HepG2 (cell line): ENCODE results near the gene CAMK2G. TPM values are rescaled to one million over a fixed set of nuclear protein-coding genes. Genes with fewer than 3 reads are reported as not detected.

Experiments
- CHD2 ChIP-seq: IDR thresholded peaks from 2 replicates; pipeline ENCODE4 v1.6.1; 2011; ENCODE audit warnings: low read depth, low read length, improper control_type of control experiment
- HNF4G ChIP-seq, 2 experiments: sonication (generic) in 1 of 2; formaldehyde crosslinking in 1 of 2; IDR thresholded peaks; 2 replicates each; pipeline versions ENCODE4 v1.4.0 to v1.6.1; 2011 to 2020; ENCODE audit warnings: borderline replicate concordance in 2 of 2, low read depth in 2 of 2, mild to moderate bottlenecking in 2 of 2, low read length in 1 of 2, missing genetic modification reagents in 1 of 2, moderate library complexity in 1 of 2
- ISX ChIP-seq: sonication (generic); formaldehyde crosslinking; conservative IDR thresholded peaks from 2 replicates; pipeline ENCODE4 v1.5.0; 2020; ENCODE audit warnings: missing genetic modification reagents
- NCOA2 ChIP-seq: sonication (generic); formaldehyde crosslinking; IDR thresholded peaks from 2 replicates; pipeline ENCODE4 v1.8.0; 2022; ENCODE audit warnings: inconsistent platforms
- POLR2G ChIP-seq: fragments of 200-400 bp; formaldehyde crosslinking; IDR thresholded peaks from 2 replicates; pipeline ENCODE4 v1.6.1; 2018; ENCODE audit warnings: mild to moderate bottlenecking, low read depth, low read length, moderate library complexity
- RXRA ChIP-seq: sonication (generic); formaldehyde crosslinking; IDR thresholded peaks from 2 replicates; pipeline ENCODE4 v1.5.1; 2020; ENCODE audit warnings: missing genetic modification reagents
- SALL1 ChIP-seq: sonication (generic); formaldehyde crosslinking; IDR thresholded peaks from 2 replicates; pipeline ENCODE4 v1.8.0; 2022; ENCODE audit warnings: mild to moderate bottlenecking, missing genetic modification reagents
- ZNF124 ChIP-seq: sonication (generic); formaldehyde crosslinking; IDR thresholded peaks from 2 replicates; pipeline ENCODE4 v1.4.0; 2020; ENCODE audit warnings: missing genetic modification reagents
- ZNF24 ChIP-seq: fragments of 450-650 bp; IDR thresholded peaks from 2 replicates; pipeline ENCODE4 v1.6.1; 2017; ENCODE audit warnings: antibody characterized with exemption, mild to moderate bottlenecking
- ZNF329 ChIP-seq: sonication (generic); formaldehyde crosslinking; IDR thresholded peaks from 2 replicates; pipeline ENCODE4 v1.9.0; 2021; ENCODE audit warnings: low read depth, mild to moderate bottlenecking, missing genetic modification reagents
- ZNF510 ChIP-seq: sonication (generic); formaldehyde crosslinking; IDR thresholded peaks from 2 replicates; pipeline ENCODE4 v1.4.0; 2020; ENCODE audit warnings: low read depth, mild to moderate bottlenecking, missing genetic modification reagents
- polyA plus RNA-seq, 8 experiments: library from polyadenylated mRNA; depleted of rRNA in 3 of 8; stranded (reverse) in 7 of 8; unstranded in 1 of 8; fragments of >200 nt; fragmentation: Illumina TruSeq in 4 of 8; extraction: Trizol in 4 of 8; gene quantifications; 2 replicates each; pipeline versions ENCODE4 v1.2.1 to v1.2.3, GENCODE V29; 2011 to 2016; ENCODE audit warnings: low read depth in 4 of 8, missing spikeins in 1 of 8, mixed read lengths in 1 of 8; ENCODE audit not compliant: insufficient read depth in 1 of 8
- total RNA-seq, 5 experiments: library from RNA; depleted of rRNA; stranded (reverse); fragments of >200 nt; fragmentation: Illumina TruSeq; extraction: Trizol; gene quantifications; 2 replicates each; pipeline ENCODE4 v1.2.3, GENCODE V29; 2016; ENCODE audit warnings: low read depth in 1 of 5
- TF ChIP-seq, protein P1 (sequence below): sonication (generic); formaldehyde crosslinking; IDR thresholded peaks from 2 replicates; pipeline ENCODE4 v1.8.1; 2022; ENCODE audit warnings: mild to moderate bottlenecking, missing genetic modification reagents
- TF ChIP-seq, protein P2 (sequence below): IDR thresholded peaks from 2 replicates; pipeline ENCODE4 v1.6.1; 2016; ENCODE audit warnings: low read depth, borderline replicate concordance
- TF ChIP-seq, protein P3 (sequence below): sonication (generic); formaldehyde crosslinking; IDR thresholded peaks from 2 replicates; pipeline ENCODE4 v1.5.1; 2020; ENCODE audit warnings: missing genetic modification reagents, mild to moderate bottlenecking, borderline replicate concordance
- TF ChIP-seq, protein P4 (sequence below): sonication (generic); formaldehyde crosslinking; IDR thresholded peaks from 2 replicates; pipeline ENCODE4 v1.4.0; 2020; ENCODE audit warnings: missing genetic modification reagents
- TF ChIP-seq, protein P5 (sequence below): sonication (generic); formaldehyde crosslinking; IDR thresholded peaks from 2 replicates; pipeline ENCODE4; 2020; ENCODE audit warnings: missing genetic modification reagents, mild to moderate bottlenecking, borderline replicate concordance
- TF ChIP-seq, protein P6 (sequence below): sonication (generic); formaldehyde crosslinking; IDR thresholded peaks from 2 replicates; pipeline ENCODE4 v1.5.1; 2020; ENCODE audit warnings: missing genetic modification reagents, mild to moderate bottlenecking, borderline replicate concordance
- TF ChIP-seq, protein P7 (sequence below): sonication (generic); formaldehyde crosslinking; IDR thresholded peaks from 2 replicates; pipeline ENCODE4 v1.8.0; 2022; ENCODE audit warnings: missing genetic modification reagents, low read depth, mild to moderate bottlenecking, borderline replicate concordance

The CAMK2G gene
- total and polyA plus RNA-seq, 2 of the 13 experiments (the other 11 are each of a cell fraction or from before 2014, with no cell fraction given), result 15.9 to 18.8 TPM

DNA sequence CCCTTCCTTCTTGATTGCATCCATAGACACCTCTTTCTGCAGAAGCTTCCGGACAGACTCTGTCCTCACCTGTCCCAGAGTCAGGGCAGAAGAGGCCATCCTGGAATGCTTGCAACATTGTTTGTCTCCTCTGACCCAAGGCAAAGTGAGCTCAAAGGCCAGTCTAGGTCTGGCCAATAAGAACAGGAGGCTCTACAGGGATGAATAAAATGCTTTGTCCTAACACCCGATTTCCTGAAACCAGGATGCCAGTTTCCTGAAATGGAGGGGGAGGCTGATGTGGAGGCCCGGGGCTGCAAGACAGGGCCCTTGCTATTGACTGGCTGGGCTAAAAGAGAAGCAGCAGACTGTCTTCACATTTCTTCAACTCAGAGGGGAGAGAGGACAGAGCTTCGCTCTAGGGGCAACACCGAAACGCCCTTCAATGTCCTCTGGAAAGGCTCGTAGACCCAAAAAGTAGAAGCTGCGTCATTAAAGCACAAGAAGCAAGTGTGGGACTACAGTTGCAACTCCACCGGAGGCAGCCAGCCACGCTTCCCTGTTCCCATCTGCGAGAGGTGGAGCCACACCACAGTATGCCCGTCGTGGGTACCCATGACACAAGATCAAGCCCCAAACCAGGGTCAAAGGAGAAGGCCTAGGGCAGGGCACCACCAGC lies 33.8 kb downstream of the CAMK2G start (continued):
- TF ChIP-seq, protein P1, sequence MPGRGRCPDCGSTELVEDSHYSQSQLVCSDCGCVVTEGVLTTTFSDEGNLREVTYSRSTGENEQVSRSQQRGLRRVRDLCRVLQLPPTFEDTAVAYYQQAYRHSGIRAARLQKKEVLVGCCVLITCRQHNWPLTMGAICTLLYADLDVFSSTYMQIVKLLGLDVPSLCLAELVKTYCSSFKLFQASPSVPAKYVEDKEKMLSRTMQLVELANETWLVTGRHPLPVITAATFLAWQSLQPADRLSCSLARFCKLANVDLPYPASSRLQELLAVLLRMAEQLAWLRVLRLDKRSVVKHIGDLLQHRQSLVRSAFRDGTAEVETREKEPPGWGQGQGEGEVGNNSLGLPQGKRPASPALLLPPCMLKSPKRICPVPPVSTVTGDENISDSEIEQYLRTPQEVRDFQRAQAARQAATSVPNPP, result no peak; the same call in 1 of the 2 replicates
- TF ChIP-seq, protein P2, sequence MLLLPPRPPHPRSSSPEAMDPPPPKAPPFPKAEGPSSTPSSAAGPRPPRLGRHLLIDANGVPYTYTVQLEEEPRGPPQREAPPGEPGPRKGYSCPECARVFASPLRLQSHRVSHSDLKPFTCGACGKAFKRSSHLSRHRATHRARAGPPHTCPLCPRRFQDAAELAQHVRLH (CRISPR knock-in tag), result no peak
- TF ChIP-seq NCOA2 (CRISPR knock-in tag) (peak; percentile 95), RXRA (CRISPR knock-in tag) (peak; percentile 94), CHD2 (no peak), ISX (CRISPR knock-in tag) (no peak), POLR2G (peak; percentile 92), HNF4G (IDR thresholded peaks at IDR 0.05; ENCODE audit: borderline replicate concordance, low read depth, low read length) (peak; percentile 94), HNF4G (CRISPR knock-in tag; IDR thresholded peaks at IDR 0.05; ENCODE audit: borderline replicate concordance, low read depth) (peak; percentile 85; the same call in 1 of the 2 replicates), ZNF510 (no peak), SALL1 (CRISPR knock-in tag) (peak; percentile 34), ZNF124 (CRISPR knock-in tag) (peak; percentile 55), ZNF329 (CRISPR knock-in tag) (no peak), ZNF24 (no peak)
- TF ChIP-seq, protein P3, sequence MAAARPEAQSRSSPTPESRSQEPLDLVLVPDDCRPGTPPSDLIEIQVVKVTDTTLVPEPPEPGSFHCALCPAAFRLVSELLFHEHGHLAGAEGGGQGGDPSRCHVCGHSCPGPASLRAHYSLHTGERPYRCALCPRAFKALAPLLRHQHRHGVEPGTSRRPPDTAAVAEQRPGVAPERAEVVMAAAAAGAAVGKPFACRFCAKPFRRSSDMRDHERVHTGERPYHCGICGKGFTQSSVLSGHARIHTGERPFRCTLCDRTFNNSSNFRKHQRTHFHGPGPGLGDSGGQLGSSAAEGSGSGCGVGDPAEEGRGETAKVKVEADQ, result peak; percentile 50; the same call in 1 of the 2 replicates
- TF ChIP-seq, protein P4, sequence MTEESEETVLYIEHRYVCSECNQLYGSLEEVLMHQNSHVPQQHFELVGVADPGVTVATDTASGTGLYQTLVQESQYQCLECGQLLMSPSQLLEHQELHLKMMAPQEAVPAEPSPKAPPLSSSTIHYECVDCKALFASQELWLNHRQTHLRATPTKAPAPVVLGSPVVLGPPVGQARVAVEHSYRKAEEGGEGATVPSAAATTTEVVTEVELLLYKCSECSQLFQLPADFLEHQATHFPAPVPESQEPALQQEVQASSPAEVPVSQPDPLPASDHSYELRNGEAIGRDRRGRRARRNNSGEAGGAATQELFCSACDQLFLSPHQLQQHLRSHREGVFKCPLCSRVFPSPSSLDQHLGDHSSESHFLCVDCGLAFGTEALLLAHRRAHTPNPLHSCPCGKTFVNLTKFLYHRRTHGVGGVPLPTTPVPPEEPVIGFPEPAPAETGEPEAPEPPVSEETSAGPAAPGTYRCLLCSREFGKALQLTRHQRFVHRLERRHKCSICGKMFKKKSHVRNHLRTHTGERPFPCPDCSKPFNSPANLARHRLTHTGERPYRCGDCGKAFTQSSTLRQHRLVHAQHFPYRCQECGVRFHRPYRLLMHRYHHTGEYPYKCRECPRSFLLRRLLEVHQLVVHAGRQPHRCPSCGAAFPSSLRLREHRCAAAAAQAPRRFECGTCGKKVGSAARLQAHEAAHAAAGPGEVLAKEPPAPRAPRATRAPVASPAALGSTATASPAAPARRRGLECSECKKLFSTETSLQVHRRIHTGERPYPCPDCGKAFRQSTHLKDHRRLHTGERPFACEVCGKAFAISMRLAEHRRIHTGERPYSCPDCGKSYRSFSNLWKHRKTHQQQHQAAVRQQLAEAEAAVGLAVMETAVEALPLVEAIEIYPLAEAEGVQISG (CRISPR knock-in tag), result peak; percentile 78
- TF ChIP-seq, protein P5, sequence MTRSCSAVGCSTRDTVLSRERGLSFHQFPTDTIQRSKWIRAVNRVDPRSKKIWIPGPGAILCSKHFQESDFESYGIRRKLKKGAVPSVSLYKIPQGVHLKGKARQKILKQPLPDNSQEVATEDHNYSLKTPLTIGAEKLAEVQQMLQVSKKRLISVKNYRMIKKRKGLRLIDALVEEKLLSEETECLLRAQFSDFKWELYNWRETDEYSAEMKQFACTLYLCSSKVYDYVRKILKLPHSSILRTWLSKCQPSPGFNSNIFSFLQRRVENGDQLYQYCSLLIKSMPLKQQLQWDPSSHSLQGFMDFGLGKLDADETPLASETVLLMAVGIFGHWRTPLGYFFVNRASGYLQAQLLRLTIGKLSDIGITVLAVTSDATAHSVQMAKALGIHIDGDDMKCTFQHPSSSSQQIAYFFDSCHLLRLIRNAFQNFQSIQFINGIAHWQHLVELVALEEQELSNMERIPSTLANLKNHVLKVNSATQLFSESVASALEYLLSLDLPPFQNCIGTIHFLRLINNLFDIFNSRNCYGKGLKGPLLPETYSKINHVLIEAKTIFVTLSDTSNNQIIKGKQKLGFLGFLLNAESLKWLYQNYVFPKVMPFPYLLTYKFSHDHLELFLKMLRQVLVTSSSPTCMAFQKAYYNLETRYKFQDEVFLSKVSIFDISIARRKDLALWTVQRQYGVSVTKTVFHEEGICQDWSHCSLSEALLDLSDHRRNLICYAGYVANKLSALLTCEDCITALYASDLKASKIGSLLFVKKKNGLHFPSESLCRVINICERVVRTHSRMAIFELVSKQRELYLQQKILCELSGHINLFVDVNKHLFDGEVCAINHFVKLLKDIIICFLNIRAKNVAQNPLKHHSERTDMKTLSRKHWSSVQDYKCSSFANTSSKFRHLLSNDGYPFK, result peak; percentile 49; the same call in 1 of the 2 replicates
- TF ChIP-seq, protein P6, sequence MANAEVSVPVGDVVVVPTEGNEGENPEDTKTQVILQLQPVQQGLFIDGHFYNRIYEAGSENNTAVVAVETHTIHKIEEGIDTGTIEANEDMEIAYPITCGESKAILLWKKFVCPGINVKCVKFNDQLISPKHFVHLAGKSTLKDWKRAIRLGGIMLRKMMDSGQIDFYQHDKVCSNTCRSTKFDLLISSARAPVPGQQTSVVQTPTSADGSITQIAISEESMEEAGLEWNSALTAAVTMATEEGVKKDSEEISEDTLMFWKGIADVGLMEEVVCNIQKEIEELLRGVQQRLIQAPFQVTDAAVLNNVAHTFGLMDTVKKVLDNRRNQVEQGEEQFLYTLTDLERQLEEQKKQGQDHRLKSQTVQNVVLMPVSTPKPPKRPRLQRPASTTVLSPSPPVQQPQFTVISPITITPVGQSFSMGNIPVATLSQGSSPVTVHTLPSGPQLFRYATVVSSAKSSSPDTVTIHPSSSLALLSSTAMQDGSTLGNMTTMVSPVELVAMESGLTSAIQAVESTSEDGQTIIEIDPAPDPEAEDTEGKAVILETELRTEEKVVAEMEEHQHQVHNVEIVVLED, result peak; percentile 45; the same call in 1 of the 2 replicates
- TF ChIP-seq, protein P7, sequence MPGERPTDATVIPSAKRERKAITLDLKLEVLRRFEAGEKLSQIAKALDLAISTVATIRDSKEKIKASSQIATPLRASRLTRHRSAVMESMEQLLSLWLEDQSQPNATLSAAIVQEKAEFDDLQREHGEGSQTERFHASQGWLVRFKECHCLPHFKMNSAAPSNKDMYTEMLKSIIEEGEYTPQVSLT, result no peak
